Stimulated activated CD4-positive, alpha-beta T cell treated with anti-CD3 and anti-CD28 coated beads, Interleukin-1b, Interleukin-23, amount 100 ng/mL, for 24 hours (primary cell): ENCODE data around the gene APBA2.
"Not testable (repeated sequence)": the region's sequence is repeated elsewhere in the genome, so short reads cannot be mapped to it uniquely, and the experiment has no call there.

ENCODE experiments used
- DNase-seq, 4 experiments: peaks; one replicate each; pipeline ENCODE4 v3.0.0-alpha.2; 2020; ENCODE audit warnings: low read depth in 4 of 4, low spot score in 1 of 4

Gene APBA2

GRCh38 chr15:28885630-28886430 lies at the start of gene APBA2:
Gene APBA2, plus strand, starts transcription at chr15:28885974. Its CDS starts 167,911 bp downstream, at chr15:29053885.
- peak in 2 of 4 experiments; percentile 25 to 26 for DNase-seq

- not testable (repeated sequence) for DNase-seq
Measured at GRCh38 chr15:28840285-28840684, 45.5 kb upstream of the APBA2 start.

GRCh38 chr15:28842210-28842609 lies 43.6 kb upstream of the APBA2 start:
- DNase-seq: not testable (repeated sequence)

GRCh38 chr15:28843520-28843919 lies 42.3 kb upstream of the APBA2 start:
- not testable (repeated sequence) for DNase-seq

- DNase-seq: not testable (repeated sequence)
Measured at GRCh38 chr15:28844147-28844546, 41.6 kb upstream of the APBA2 start.

GRCh38 chr15:28847247-28847646 lies 38.5 kb upstream of the APBA2 start:
- DNase-seq: not testable (repeated sequence)

GRCh38 chr15:28847959-28848358 lies 37.8 kb upstream of the APBA2 start:
- DNase-seq: not testable (repeated sequence)

GRCh38 chr15:28848521-28848920 lies 37.3 kb upstream of the APBA2 start, which contains the start of gene GOLGA6L7:
Gene GOLGA6L7, minus strand, starts transcription at chr15:28848644. Its CDS starts 95 bp downstream, at chr15:28848549.
- DNase-seq: not testable (repeated sequence)

GRCh38 chr15:28849271-28849670 lies 36.5 kb upstream of the APBA2 start:
- not testable (repeated sequence) for DNase-seq

- DNase-seq: not testable (repeated sequence)
Measured at GRCh38 chr15:28849766-28850165, 36.0 kb upstream of the APBA2 start.

GRCh38 chr15:28853654-28854053 lies 32.1 kb upstream of the APBA2 start:
- DNase-seq: not testable (repeated sequence)

- DNase-seq: not testable (repeated sequence)
Measured at GRCh38 chr15:28854578-28854977, 31.2 kb upstream of the APBA2 start.

- DNase-seq: no peak
Measured at GRCh38 chr15:28861031-28861534, 24.7 kb upstream of the APBA2 start.

GRCh38 chr15:28861589-28862293 lies 24.0 kb upstream of the APBA2 start:
- not testable (repeated sequence) for DNase-seq

GRCh38 chr15:28868744-28869345 lies 16.9 kb upstream of the APBA2 start:
- no peak for DNase-seq

GRCh38 chr15:28871168-28871567 lies 14.6 kb upstream of the APBA2 start:
- DNase-seq: no peak

- DNase-seq: no peak
Measured at GRCh38 chr15:28873006-28873405, 12.8 kb upstream of the APBA2 start.

GRCh38 chr15:28873585-28874190 lies 12.1 kb upstream of the APBA2 start:
- no peak for DNase-seq

- DNase-seq: no peak
Measured at GRCh38 chr15:28875461-28876000, 10.2 kb upstream of the APBA2 start.

- no peak for DNase-seq
Measured at GRCh38 chr15:28876131-28876844, 9.5 kb upstream of the APBA2 start.
